HepG2 (cell line): ENCODE results near the gene PTPN2. TPM values are rescaled to one million over a fixed set of nuclear protein-coding genes. Genes with fewer than 3 reads are reported as not detected.

Source experiments
- FOXK1 ChIP-seq: sonication (generic); formaldehyde crosslinking; IDR thresholded peaks from 2 replicates; pipeline ENCODE4 v1.4.0; 2020; ENCODE audit warnings: low read depth, missing genetic modification reagents, borderline replicate concordance
- HHEX ChIP-seq: IDR thresholded peaks from 2 replicates; pipeline ENCODE4 v1.6.1; 2016; ENCODE audit warnings: control low read depth
- HNF4A ChIP-seq: sonication (generic); formaldehyde crosslinking; IDR thresholded peaks from 2 replicates; pipeline ENCODE4 v1.4.0; 2020; ENCODE audit warnings: missing genetic modification reagents
- HNRNPLL ChIP-seq: fragments of 200-400 bp; formaldehyde crosslinking; IDR thresholded peaks from 2 replicates; pipeline ENCODE4 v1.6.1; 2017; ENCODE audit warnings: mild to moderate bottlenecking, low read depth, low read length; ENCODE audit not compliant: poor library complexity, severe bottlenecking
- KLF6 ChIP-seq: IDR thresholded peaks from 2 replicates; pipeline ENCODE4 v1.8.0; 2016; ENCODE audit warnings: missing biosample characterization, missing genetic modification reagents
- NCOR1 ChIP-seq: fragments of 200-600 bp; sonication (generic); IDR thresholded peaks from 2 replicates; pipeline ENCODE4 v1.7.0; 2017; ENCODE audit warnings: antibody characterized with exemption, low read length, borderline replicate concordance
- NFIC ChIP-seq: IDR thresholded peaks from 2 replicates; pipeline ENCODE4 v1.6.1; 2012; ENCODE audit warnings: mild to moderate bottlenecking, low read length, inconsistent platforms
- REXO4 ChIP-seq: sonication (generic); formaldehyde crosslinking; IDR thresholded peaks from 2 replicates; pipeline ENCODE4 v1.8.0; 2022; ENCODE audit warnings: missing genetic modification reagents, mild to moderate bottlenecking, borderline replicate concordance
- SMARCE1 ChIP-seq: fragments of 450-650 bp; IDR thresholded peaks from 2 replicates; pipeline ENCODE4 v1.6.1; 2017; ENCODE audit warnings: borderline replicate concordance
- XRCC5 ChIP-seq: fragments of 200-400 bp; formaldehyde crosslinking; optimal IDR thresholded peaks from 2 replicates; pipeline ENCODE3; 2017; ENCODE audit warnings: mild to moderate bottlenecking, low read length
- ZNF30 ChIP-seq: sonication (generic); formaldehyde crosslinking; IDR thresholded peaks from 2 replicates; pipeline ENCODE4 v1.5.0; 2020; ENCODE audit warnings: mild to moderate bottlenecking, missing genetic modification reagents
- ZNF44 ChIP-seq: sonication (generic); formaldehyde crosslinking; IDR thresholded peaks from 2 replicates; pipeline ENCODE4 v1.5.1; 2020; ENCODE audit warnings: mild to moderate bottlenecking, missing genetic modification reagents
- ZNF619 ChIP-seq: sonication (generic); formaldehyde crosslinking; IDR thresholded peaks from 2 replicates; pipeline ENCODE4 v1.4.0; 2020; ENCODE audit warnings: mild to moderate bottlenecking, missing genetic modification reagents
- ZNF703 ChIP-seq: sonication (generic); formaldehyde crosslinking; IDR thresholded peaks from 2 replicates; pipeline ENCODE4 v1.5.1; 2020; ENCODE audit warnings: missing genetic modification reagents, mild to moderate bottlenecking, moderate library complexity, borderline replicate concordance
- polyA plus RNA-seq, 8 experiments: library from polyadenylated mRNA; depleted of rRNA in 3 of 8; stranded (reverse) in 7 of 8; unstranded in 1 of 8; fragments of >200 nt; fragmentation: Illumina TruSeq in 4 of 8; extraction: Trizol in 4 of 8; gene quantifications; 2 replicates each; pipeline versions ENCODE4 v1.2.1 to v1.2.3, GENCODE V29; 2011 to 2016; ENCODE audit warnings: low read depth in 4 of 8, missing spikeins in 1 of 8, mixed read lengths in 1 of 8; ENCODE audit not compliant: insufficient read depth in 1 of 8
- total RNA-seq, 5 experiments: library from RNA; depleted of rRNA; stranded (reverse); fragments of >200 nt; fragmentation: Illumina TruSeq; extraction: Trizol; gene quantifications; 2 replicates each; pipeline ENCODE4 v1.2.3, GENCODE V29; 2016; ENCODE audit warnings: low read depth in 1 of 5
- TF ChIP-seq, protein P1 (sequence below): sonication (generic); formaldehyde crosslinking; conservative IDR thresholded peaks from 2 replicates; pipeline ENCODE4 v1.4.0; 2020; ENCODE audit warnings: missing genetic modification reagents
- TF ChIP-seq, protein P2 (sequence below): sonication (generic); formaldehyde crosslinking; IDR thresholded peaks from 2 replicates; pipeline ENCODE4 v1.5.0; 2020; ENCODE audit warnings: mild to moderate bottlenecking, missing genetic modification reagents
- TF ChIP-seq, protein P3 (sequence below): sonication (generic); formaldehyde crosslinking; IDR thresholded peaks from 2 replicates; pipeline ENCODE4 v1.8.1; 2023; ENCODE audit warnings: mild to moderate bottlenecking, inconsistent platforms, moderate library complexity, missing genetic modification reagents, borderline replicate concordance
- TF ChIP-seq, protein P4 (sequence below): sonication (generic); formaldehyde crosslinking; IDR thresholded peaks from 2 replicates; pipeline ENCODE4 v1.5.1; 2020; ENCODE audit warnings: missing genetic modification reagents, mild to moderate bottlenecking, borderline replicate concordance
- TF ChIP-seq, protein P5 (sequence below): sonication (generic); formaldehyde crosslinking; IDR thresholded peaks from 2 replicates; pipeline ENCODE4 v1.5.0; 2020; ENCODE audit warnings: mild to moderate bottlenecking, low read depth, missing genetic modification reagents, borderline replicate concordance

Gene PTPN2
- total and polyA plus RNA-seq, 2 of the 13 experiments (the other 11 are each of a cell fraction or from before 2014, with no cell fraction given): 24.9 to 41.5 TPM

DNA sequence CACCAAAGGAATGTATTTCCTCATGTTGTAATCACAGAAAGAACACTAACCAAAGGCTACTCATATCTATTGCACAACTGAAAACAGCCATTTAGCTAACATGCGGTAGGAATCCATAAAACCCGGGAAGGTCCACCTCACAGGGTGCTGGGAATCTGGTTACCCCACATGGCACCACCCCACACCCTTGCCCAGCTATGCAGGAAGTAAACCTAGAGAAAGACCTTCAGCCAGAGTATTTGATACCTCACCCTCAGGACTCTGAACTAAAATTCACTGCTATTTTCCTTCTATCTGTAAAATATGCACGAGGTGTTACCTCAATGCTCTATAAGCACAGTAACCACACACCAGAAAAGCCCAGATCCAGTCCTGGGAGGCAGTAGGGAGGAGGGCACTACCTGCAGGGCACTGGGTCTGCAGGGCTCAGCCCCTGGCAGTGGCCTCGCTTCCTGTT lies 45.8 kb downstream of the PTPN2 start (continued):
- peak; percentile 69; the same call in 1 of the 2 replicates for TF ChIP-seq FOXK1 (CRISPR knock-in tag)
- TF ChIP-seq NFIC: 0 out of 2 replicates have a peak, but pooled peaks have one; percentile 38
- TF ChIP-seq ZNF30 (CRISPR knock-in tag): no peak
- no peak for TF ChIP-seq HHEX (CRISPR knock-in tag)
- TF ChIP-seq, protein P1, sequence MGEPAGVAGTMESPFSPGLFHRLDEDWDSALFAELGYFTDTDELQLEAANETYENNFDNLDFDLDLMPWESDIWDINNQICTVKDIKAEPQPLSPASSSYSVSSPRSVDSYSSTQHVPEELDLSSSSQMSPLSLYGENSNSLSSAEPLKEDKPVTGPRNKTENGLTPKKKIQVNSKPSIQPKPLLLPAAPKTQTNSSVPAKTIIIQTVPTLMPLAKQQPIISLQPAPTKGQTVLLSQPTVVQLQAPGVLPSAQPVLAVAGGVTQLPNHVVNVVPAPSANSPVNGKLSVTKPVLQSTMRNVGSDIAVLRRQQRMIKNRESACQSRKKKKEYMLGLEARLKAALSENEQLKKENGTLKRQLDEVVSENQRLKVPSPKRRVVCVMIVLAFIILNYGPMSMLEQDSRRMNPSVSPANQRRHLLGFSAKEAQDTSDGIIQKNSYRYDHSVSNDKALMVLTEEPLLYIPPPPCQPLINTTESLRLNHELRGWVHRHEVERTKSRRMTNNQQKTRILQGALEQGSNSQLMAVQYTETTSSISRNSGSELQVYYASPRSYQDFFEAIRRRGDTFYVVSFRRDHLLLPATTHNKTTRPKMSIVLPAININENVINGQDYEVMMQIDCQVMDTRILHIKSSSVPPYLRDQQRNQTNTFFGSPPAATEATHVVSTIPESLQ (CRISPR knock-in tag): no peak
- TF ChIP-seq, protein P2, sequence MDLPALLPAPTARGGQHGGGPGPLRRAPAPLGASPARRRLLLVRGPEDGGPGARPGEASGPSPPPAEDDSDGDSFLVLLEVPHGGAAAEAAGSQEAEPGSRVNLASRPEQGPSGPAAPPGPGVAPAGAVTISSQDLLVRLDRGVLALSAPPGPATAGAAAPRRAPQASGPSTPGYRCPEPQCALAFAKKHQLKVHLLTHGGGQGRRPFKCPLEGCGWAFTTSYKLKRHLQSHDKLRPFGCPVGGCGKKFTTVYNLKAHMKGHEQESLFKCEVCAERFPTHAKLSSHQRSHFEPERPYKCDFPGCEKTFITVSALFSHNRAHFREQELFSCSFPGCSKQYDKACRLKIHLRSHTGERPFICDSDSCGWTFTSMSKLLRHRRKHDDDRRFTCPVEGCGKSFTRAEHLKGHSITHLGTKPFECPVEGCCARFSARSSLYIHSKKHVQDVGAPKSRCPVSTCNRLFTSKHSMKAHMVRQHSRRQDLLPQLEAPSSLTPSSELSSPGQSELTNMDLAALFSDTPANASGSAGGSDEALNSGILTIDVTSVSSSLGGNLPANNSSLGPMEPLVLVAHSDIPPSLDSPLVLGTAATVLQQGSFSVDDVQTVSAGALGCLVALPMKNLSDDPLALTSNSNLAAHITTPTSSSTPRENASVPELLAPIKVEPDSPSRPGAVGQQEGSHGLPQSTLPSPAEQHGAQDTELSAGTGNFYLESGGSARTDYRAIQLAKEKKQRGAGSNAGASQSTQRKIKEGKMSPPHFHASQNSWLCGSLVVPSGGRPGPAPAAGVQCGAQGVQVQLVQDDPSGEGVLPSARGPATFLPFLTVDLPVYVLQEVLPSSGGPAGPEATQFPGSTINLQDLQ: no peak
- no peak for TF ChIP-seq ZNF44 (CRISPR knock-in tag)
- TF ChIP-seq REXO4 (CRISPR knock-in tag): no peak
- 0 out of 2 replicates have a peak, but pooled peaks have one; percentile 11 for TF ChIP-seq HNF4A
- no peak for TF ChIP-seq SMARCE1
- TF ChIP-seq, protein P3, sequence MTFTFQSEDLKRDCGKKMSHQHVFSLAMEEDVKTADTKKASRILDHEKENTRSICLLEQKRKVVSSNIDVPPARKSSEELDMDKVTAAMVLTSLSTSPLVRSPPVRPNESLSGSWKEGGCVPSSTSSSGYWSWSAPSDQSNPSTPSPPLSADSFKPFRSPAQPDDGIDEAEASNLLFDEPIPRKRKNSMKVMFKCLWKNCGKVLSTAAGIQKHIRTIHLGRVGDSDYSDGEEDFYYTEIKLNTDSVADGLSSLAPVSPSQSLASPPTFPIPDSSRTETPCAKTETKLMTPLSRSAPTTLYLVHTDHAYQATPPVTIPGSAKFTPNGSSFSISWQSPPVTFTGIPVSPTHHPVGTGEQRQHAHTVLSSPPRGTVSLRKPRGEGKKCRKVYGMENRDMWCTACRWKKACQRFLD (CRISPR knock-in tag): no peak
- no peak for TF ChIP-seq HNRNPLL
- TF ChIP-seq ZNF703 (CRISPR knock-in tag): no peak
- TF ChIP-seq, protein P4, sequence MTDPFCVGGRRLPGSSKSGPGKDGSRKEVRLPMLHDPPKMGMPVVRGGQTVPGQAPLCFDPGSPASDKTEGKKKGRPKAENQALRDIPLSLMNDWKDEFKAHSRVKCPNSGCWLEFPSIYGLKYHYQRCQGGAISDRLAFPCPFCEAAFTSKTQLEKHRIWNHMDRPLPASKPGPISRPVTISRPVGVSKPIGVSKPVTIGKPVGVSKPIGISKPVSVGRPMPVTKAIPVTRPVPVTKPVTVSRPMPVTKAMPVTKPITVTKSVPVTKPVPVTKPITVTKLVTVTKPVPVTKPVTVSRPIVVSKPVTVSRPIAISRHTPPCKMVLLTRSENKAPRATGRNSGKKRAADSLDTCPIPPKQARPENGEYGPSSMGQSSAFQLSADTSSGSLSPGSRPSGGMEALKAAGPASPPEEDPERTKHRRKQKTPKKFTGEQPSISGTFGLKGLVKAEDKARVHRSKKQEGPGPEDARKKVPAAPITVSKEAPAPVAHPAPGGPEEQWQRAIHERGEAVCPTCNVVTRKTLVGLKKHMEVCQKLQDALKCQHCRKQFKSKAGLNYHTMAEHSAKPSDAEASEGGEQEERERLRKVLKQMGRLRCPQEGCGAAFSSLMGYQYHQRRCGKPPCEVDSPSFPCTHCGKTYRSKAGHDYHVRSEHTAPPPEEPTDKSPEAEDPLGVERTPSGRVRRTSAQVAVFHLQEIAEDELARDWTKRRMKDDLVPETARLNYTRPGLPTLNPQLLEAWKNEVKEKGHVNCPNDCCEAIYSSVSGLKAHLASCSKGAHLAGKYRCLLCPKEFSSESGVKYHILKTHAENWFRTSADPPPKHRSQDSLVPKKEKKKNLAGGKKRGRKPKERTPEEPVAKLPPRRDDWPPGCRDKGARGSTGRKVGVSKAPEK: no peak
- TF ChIP-seq KLF6 (CRISPR knock-in tag): no peak
- TF ChIP-seq ZNF619: no peak
- TF ChIP-seq, protein P5, sequence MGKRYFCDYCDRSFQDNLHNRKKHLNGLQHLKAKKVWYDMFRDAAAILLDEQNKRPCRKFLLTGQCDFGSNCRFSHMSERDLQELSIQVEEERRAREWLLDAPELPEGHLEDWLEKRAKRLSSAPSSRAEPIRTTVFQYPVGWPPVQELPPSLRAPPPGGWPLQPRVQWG (CRISPR knock-in tag): no peak
- no peak for TF ChIP-seq XRCC5
- peak; percentile 34; the same call in 1 of the 2 replicates for TF ChIP-seq NCOR1
